Activated naive CD4-positive, alpha-beta T cell treated with anti-CD3 and anti-CD28 coated beads, Interleukin-2, amount 10 ng/mL, durations not matched to agents 7 days and 5 days (primary cell): Measurements from ENCODE around the gene APOLD1.

Experiments used
- CTCF ChIA-PET: fragments of 350-600 bp; sonication (Branson Sonifier 250); formaldehyde crosslinking; loops from one replicate; lab custom pipeline; 2021; ENCODE audit warnings: antibody characterized with exemption; lab: Charles Lee
- DNase-seq: peaks from one replicate; pipeline ENCODE4 v3.0.0-alpha.2; 2020
- H3K27ac Mint-ChIP-seq: one replicate; pipeline ENCODE4 v1.8.0; 2021; ENCODE audit warnings: mild to moderate bottlenecking, moderate library complexity, mixed read lengths
- H3K27me3 Mint-ChIP-seq: one replicate; pipeline ENCODE4 v1.8.0; 2021; ENCODE audit warnings: mild to moderate bottlenecking, mixed read lengths
- H3K36me3 Mint-ChIP-seq: one replicate; pipeline ENCODE4 v1.8.0; 2021; ENCODE audit warnings: mixed read lengths
- H3K4me1 Mint-ChIP-seq: one replicate; pipeline ENCODE4 v1.8.0; 2021; ENCODE audit warnings: mixed read lengths
- H3K4me3 Mint-ChIP-seq: one replicate; pipeline ENCODE4 v1.8.0; 2021; ENCODE audit warnings: mild to moderate bottlenecking, moderate library complexity, mixed read lengths
- H3K9me3 Mint-ChIP-seq: one replicate; pipeline ENCODE4 v1.8.0; 2021; ENCODE audit warnings: mixed read lengths

APOLD1 gene

GRCh38 chr12:12764824-12765223 is 20.6 kb upstream of the APOLD1 start:
- DNase-seq = no peak
- no peaks in the 10 kb centered on the region for H3K4me1 Mint-ChIP-seq
- no peaks in the 10 kb centered on the region for H3K27me3 Mint-ChIP-seq
- H3K9me3 Mint-ChIP-seq = peaks cover 1% of the 10 kb centered on the region
- CTCF ChIA-PET = no interaction called here
- H3K4me3 Mint-ChIP-seq = no peak overlapping the region
- H3K36me3 Mint-ChIP-seq = peaks cover 35% of the 10 kb centered on the region
- no peak overlapping the region for H3K27ac Mint-ChIP-seq

- Mint-ChIP-seq H3K36me3 (peaks cover 22% of the 10 kb centered on the region), H3K27me3 (no peaks in the 10 kb centered on the region), H3K27ac (no peak overlapping the region), H3K4me3 (no peak overlapping the region), H3K9me3 (peaks cover 6% of the 10 kb centered on the region), H3K4me1 (no peaks in the 10 kb centered on the region)
- CTCF ChIA-PET = no interaction called here
- no peak for DNase-seq
These were observed 15.2 kb upstream of the APOLD1 start for GRCh38 chr12:12770262-12770661.

GRCh38 chr12:12774791-12775190 is 10.7 kb upstream of the APOLD1 start:
- Mint-ChIP-seq H3K4me3 (no peak overlapping the region), H3K4me1 (no peaks in the 10 kb centered on the region), H3K9me3 (peaks cover 5% of the 10 kb centered on the region), H3K27me3 (no peaks in the 10 kb centered on the region), H3K36me3 (peaks cover 10% of the 10 kb centered on the region), H3K27ac (no peak overlapping the region)
- no peak for DNase-seq
- CTCF ChIA-PET = no interaction called here

- CTCF ChIA-PET = no interaction called here
- peaks cover 4% of the 10 kb centered on the region for H3K36me3 Mint-ChIP-seq
These were observed 9.2 kb upstream of the APOLD1 start for GRCh38 chr12:12776261-12776660.

GRCh38 chr12:12777092-12777491 is 8.4 kb upstream of the APOLD1 start:
- Mint-ChIP-seq H3K9me3 (no peaks in the 10 kb centered on the region), H3K4me1 (no peaks in the 10 kb centered on the region), H3K4me3 (no peak overlapping the region), H3K36me3 (peaks cover 4% of the 10 kb centered on the region), H3K27me3 (no peaks in the 10 kb centered on the region), H3K27ac (no peak overlapping the region)
- DNase-seq = no peak
- CTCF ChIA-PET = no interaction called here

More at GRCh38 chr12:12776261-12776660, 9.2 kb upstream of the APOLD1 start:
- Mint-ChIP-seq H3K9me3 (no peaks in the 10 kb centered on the region), H3K27me3 (no peaks in the 10 kb centered on the region), H3K27ac (peak overlapping the region; percentile 33), H3K4me3 (no peak overlapping the region), H3K4me1 (no peaks in the 10 kb centered on the region)
- DNase-seq = no peak

- no peak overlapping the region for H3K27ac Mint-ChIP-seq
- H3K36me3 Mint-ChIP-seq = peaks cover 7% of the 10 kb centered on the region
- no peaks in the 10 kb centered on the region for H3K4me1 Mint-ChIP-seq
- CTCF ChIA-PET = interaction anchor here (2.0 kb wide), 1 partner anchor 10 kb away, joined by 6 read pairs; no protein-coding TSS in a partner anchor
- no peaks in the 10 kb centered on the region for H3K27me3 Mint-ChIP-seq
- no peak overlapping the region for H3K4me3 Mint-ChIP-seq
- no peak for DNase-seq
- H3K9me3 Mint-ChIP-seq = no peaks in the 10 kb centered on the region
These were observed 6.5 kb upstream of the APOLD1 start for GRCh38 chr12:12779007-12779406.

- Mint-ChIP-seq H3K27ac (no peak overlapping the region), H3K27me3 (no peaks in the 10 kb centered on the region), H3K9me3 (no peaks in the 10 kb centered on the region), H3K4me3 (no peak overlapping the region), H3K36me3 (peaks cover 7% of the 10 kb centered on the region), H3K4me1 (peaks cover 3% of the 10 kb centered on the region)
- no peak for DNase-seq
- CTCF ChIA-PET = interaction anchor here (2.0 kb wide), 1 partner anchor 9 kb away, joined by 6 read pairs; no protein-coding TSS in a partner anchor
These were observed 5.9 kb upstream of the APOLD1 start for GRCh38 chr12:12779529-12779928.

- H3K9me3 Mint-ChIP-seq = no peaks in the 10 kb centered on the region
- H3K4me1 Mint-ChIP-seq = peaks cover 41% of the 10 kb centered on the region
- peaks cover 6% of the 10 kb centered on the region for H3K36me3 Mint-ChIP-seq
- no peak for DNase-seq
- no peak overlapping the region for H3K4me3 Mint-ChIP-seq
- peaks cover 3% of the 10 kb centered on the region for H3K27me3 Mint-ChIP-seq
- no peak overlapping the region for H3K27ac Mint-ChIP-seq
- CTCF ChIA-PET = interaction anchor here (0.6 to 1.4 kb wide), 3 partner anchors 47 to 132 kb away, joined by 3 read pairs; no protein-coding TSS in a partner anchor
These were observed 1.3 kb upstream of the APOLD1 start for GRCh38 chr12:12784116-12784515.

- Mint-ChIP-seq H3K27me3 (peaks cover 3% of the 10 kb centered on the region), H3K4me1 (peaks cover 42% of the 10 kb centered on the region), H3K4me3 (peak overlapping the region; percentile 71), H3K27ac (peak overlapping the region; percentile 72), H3K9me3 (no peaks in the 10 kb centered on the region), H3K36me3 (peaks cover 6% of the 10 kb centered on the region)
- no peak for DNase-seq
- CTCF ChIA-PET = interaction anchor here (1.2 to 5.0 kb wide), 4 partner anchors 17 to 51 kb away, joined by 5 to 29 read pairs (median 15); partner anchors contain the start of gene DDX47
These were observed 869 bp downstream of the APOLD1 start for GRCh38 chr12:12786351-12786705.

GRCh38 chr12:12786706-12787601 is 1.5 kb downstream of the APOLD1 start:
- CTCF ChIA-PET = interaction anchor here (0.7 to 5.0 kb wide), 9 partner anchors 16 to 423 kb away, joined by 3 to 29 read pairs (median 5); partner anchors contain the start of gene DDX47
- H3K27ac Mint-ChIP-seq = peak overlapping the region; percentile 72
- H3K9me3 Mint-ChIP-seq = no peaks in the 10 kb centered on the region

GRCh38 chr12:12788131-12788530 is 2.7 kb downstream of the APOLD1 start:
- Mint-ChIP-seq H3K36me3 (peaks cover 1% of the 10 kb centered on the region), H3K27ac (peak overlapping the region; percentile 87), H3K4me3 (peak overlapping the region; percentile 71), H3K4me1 (peaks cover 42% of the 10 kb centered on the region), H3K27me3 (peaks cover 3% of the 10 kb centered on the region), H3K9me3 (no peaks in the 10 kb centered on the region)
- DNase-seq = no peak
- CTCF ChIA-PET = interaction anchor here (0.5 to 5.0 kb wide), 12 partner anchors 9 to 422 kb away, joined by 3 to 29 read pairs (median 5); partner anchors contain the start of genes DDX47 and GPRC5A

More at GRCh38 chr12:12786706-12787601, 1.5 kb downstream of the APOLD1 start:
- DNase-seq = peak; percentile 77
- peaks cover 42% of the 10 kb centered on the region for H3K4me1 Mint-ChIP-seq
- peak overlapping the region; percentile 71 for H3K4me3 Mint-ChIP-seq
- H3K27me3 Mint-ChIP-seq = peaks cover 3% of the 10 kb centered on the region
- H3K36me3 Mint-ChIP-seq = peaks cover 6% of the 10 kb centered on the region

GRCh38 chr12:12788675-12789368 is 3.4 kb downstream of the APOLD1 start:
- Mint-ChIP-seq H3K4me1 (peaks cover 42% of the 10 kb centered on the region), H3K36me3 (peaks cover 1% of the 10 kb centered on the region), H3K9me3 (no peaks in the 10 kb centered on the region), H3K4me3 (peak overlapping the region; percentile 71), H3K27me3 (peaks cover 3% of the 10 kb centered on the region), H3K27ac (peak overlapping the region; percentile 87)
- CTCF ChIA-PET = interaction anchor here (0.5 to 5.0 kb wide), 29 partner anchors 10 to 467 kb away, joined by 3 to 29 read pairs (median 4); partner anchors contain the start of genes DDX47 and GPRC5A
- peak; percentile 74 for DNase-seq

GRCh38 chr12:12790956-12791355 is 5.5 kb downstream of the APOLD1 start:
- Mint-ChIP-seq H3K4me3 (no peak overlapping the region), H3K9me3 (no peaks in the 10 kb centered on the region), H3K4me1 (peaks cover 25% of the 10 kb centered on the region), H3K27ac (no peak overlapping the region), H3K27me3 (no peaks in the 10 kb centered on the region), H3K36me3 (peaks cover 1% of the 10 kb centered on the region)
- no peak for DNase-seq
- CTCF ChIA-PET = interaction anchor here (1.3 to 5.0 kb wide), 5 partner anchors 13 to 100 kb away, joined by 4 to 29 read pairs (median 12); partner anchors contain the start of gene GPRC5A
